ENCODE results near the gene KAZALD1. TPM values are rescaled to one million over a fixed set of nuclear protein-coding genes. Genes with fewer than 3 reads are reported as not detected.

KAZALD1 gene
- total RNA-seq, 1 donor from 2014 or later, result 8.1 TPM

DNA sequence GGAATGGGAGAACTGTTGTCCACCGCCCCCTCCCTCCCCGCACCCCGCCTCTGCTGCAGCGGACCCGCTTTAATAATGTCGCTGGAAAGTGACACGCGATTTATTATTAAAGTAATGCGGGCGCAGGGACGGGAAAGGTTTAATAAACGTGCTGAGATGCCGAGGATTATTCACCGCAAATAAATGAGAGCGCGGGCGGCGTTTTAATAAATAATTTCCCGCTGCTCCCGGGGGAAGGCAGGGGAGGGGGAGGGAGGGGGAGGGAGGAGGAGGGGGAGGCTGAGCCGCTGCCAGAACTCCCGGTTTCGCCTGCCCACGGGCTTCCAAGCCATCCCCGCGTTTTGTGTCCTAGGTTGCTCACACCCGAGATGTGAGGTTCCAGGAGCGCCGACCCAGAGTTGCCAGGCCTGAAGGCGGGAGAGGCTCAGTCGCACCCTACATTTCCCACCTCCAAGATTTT, 5.1 kb downstream of the KAZALD1 start:
- H3K36me3 Mint-ChIP-seq (ENCODE audit: low read depth, unreplicated experiment), result peaks cover 5% of the 10 kb centered on the region
- peak overlapping the region; percentile 70 for H3K9ac ChIP-seq (ENCODE audit: low read length)
- TF ChIP-seq, protein P1, sequence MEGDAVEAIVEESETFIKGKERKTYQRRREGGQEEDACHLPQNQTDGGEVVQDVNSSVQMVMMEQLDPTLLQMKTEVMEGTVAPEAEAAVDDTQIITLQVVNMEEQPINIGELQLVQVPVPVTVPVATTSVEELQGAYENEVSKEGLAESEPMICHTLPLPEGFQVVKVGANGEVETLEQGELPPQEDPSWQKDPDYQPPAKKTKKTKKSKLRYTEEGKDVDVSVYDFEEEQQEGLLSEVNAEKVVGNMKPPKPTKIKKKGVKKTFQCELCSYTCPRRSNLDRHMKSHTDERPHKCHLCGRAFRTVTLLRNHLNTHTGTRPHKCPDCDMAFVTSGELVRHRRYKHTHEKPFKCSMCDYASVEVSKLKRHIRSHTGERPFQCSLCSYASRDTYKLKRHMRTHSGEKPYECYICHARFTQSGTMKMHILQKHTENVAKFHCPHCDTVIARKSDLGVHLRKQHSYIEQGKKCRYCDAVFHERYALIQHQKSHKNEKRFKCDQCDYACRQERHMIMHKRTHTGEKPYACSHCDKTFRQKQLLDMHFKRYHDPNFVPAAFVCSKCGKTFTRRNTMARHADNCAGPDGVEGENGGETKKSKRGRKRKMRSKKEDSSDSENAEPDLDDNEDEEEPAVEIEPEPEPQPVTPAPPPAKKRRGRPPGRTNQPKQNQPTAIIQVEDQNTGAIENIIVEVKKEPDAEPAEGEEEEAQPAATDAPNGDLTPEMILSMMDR (IDR thresholded peaks at IDR 0.05; ENCODE audit: insufficient read depth, low read depth, low read length), result no peak
- TF ChIP-seq EZH2 (IDR thresholded peaks at IDR 0.05; ENCODE audit: insufficient read depth, low read length), result no peak
- peaks cover 10% of the 10 kb centered on the region for H3K4me1 Mint-ChIP-seq (ENCODE audit: low read depth, unreplicated experiment)
- H3K27ac ChIP-seq (ENCODE audit: low read depth, low read length), result no peak overlapping the region
- H3K79me2 ChIP-seq (ENCODE audit: insufficient read depth, low read length), result no peaks in the 10 kb centered on the region
- H3K27me3 ChIP-seq (ENCODE audit: insufficient read depth, low read length), result peaks cover 10% of the 10 kb centered on the region
- H3K4me1 ChIP-seq (ENCODE audit: insufficient read depth, low read length), result peaks cover 36% of the 10 kb centered on the region
- FAIRE-seq, result no peak
- H4K20me1 ChIP-seq (ENCODE audit: insufficient read depth, low read length), result no peaks in the 10 kb centered on the region
- peak overlapping the region; percentile 77 for H3K27ac Mint-ChIP-seq (ENCODE audit: unreplicated experiment)
- no peaks in the 10 kb centered on the region for H3K9me3 ChIP-seq (ENCODE audit: insufficient read depth, low read depth, low read length)
- H3K27me3 Mint-ChIP-seq (ENCODE audit: low read depth, unreplicated experiment), result peaks cover 37% of the 10 kb centered on the region
- H3K4me2 ChIP-seq (ENCODE audit: low read length), result peak overlapping the region; percentile 95
- no peaks in the 10 kb centered on the region for H3K36me3 ChIP-seq (ENCODE audit: insufficient read depth, low read length)
- peak overlapping the region; percentile 88 for H3K4me3 Mint-ChIP-seq (ENCODE audit: unreplicated experiment)
- DNase-seq (ENCODE audit: low read depth), result no peak
- H3K4me3 ChIP-seq (ENCODE audit: insufficient read depth, low read depth, low read length), result peak overlapping the region; percentile 60
- H2AFZ ChIP-seq (ENCODE audit: low read depth, low read length), result peak overlapping the region; percentile 82
- no peaks in the 10 kb centered on the region for H3K9me3 Mint-ChIP-seq (ENCODE audit: unreplicated experiment)

DNA sequence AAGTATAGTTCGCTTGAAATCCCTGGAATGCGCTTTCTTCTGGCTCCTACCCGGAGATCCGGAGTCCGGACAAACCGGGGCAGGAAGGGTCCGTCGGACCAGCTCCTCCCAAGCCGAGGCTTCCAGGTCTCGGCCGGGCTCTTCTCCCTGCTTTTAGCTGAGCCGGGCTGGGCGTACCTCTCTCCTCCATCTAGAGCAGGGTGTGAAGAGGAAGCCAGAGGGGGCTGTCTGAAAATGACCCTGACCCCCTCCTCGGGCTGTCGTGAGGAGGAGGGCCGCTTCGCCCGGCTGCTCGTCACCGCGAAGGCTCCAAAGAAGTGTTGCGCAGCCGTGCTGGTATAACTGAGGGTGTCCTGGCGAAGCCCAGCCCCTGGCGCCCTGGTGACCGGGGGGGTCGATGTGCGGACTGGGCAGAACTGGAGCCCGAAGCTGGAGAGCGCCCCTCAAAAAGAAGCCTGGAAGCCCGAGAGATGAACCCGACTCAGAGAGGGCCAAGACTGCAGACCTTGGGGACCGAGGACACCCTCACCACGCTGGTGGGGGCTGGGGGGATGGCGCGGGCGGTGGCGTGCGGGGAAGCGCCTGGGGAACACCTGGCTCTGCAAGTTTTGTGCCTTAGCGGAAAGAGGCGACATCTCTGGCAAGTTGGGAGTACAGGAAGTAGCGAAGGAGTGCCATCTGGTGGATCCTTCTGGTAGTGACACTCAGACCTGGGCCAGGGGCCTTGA, 5.7 kb downstream of the KAZALD1 start:
- Histone ChIP-seq H3K4me2 (ENCODE audit: low read length) (peak overlapping the region; percentile 95), H2AFZ (ENCODE audit: low read depth, low read length) (peak overlapping the region; percentile 82), H3K9me3 (ENCODE audit: insufficient read depth, low read depth, low read length) (no peaks in the 10 kb centered on the region), H3K9ac (ENCODE audit: low read length) (peak overlapping the region; percentile 70), H3K27me3 (ENCODE audit: insufficient read depth, low read length) (peaks cover 15% of the 10 kb centered on the region), H3K4me3 (ENCODE audit: insufficient read depth, low read depth, low read length) (peak overlapping the region; percentile 52), H3K79me2 (ENCODE audit: insufficient read depth, low read length) (no peaks in the 10 kb centered on the region), H3K4me1 (ENCODE audit: insufficient read depth, low read length) (peaks cover 30% of the 10 kb centered on the region), H3K36me3 (ENCODE audit: insufficient read depth, low read length) (no peaks in the 10 kb centered on the region), H4K20me1 (ENCODE audit: insufficient read depth, low read length) (no peaks in the 10 kb centered on the region), H3K27ac (ENCODE audit: low read depth, low read length) (no peak overlapping the region)
- H3K4me3 Mint-ChIP-seq (ENCODE audit: unreplicated experiment), result peak overlapping the region; percentile 88
- DNase-seq (ENCODE audit: low read depth) (peak; percentile 51), FAIRE-seq (no peak)
- H3K27ac Mint-ChIP-seq (ENCODE audit: unreplicated experiment), result peak overlapping the region; percentile 77
- TF ChIP-seq EZH2 (IDR thresholded peaks at IDR 0.05; ENCODE audit: insufficient read depth, low read length), result no peak
- TF ChIP-seq, protein P1 (IDR thresholded peaks at IDR 0.05; ENCODE audit: insufficient read depth, low read depth, low read length), result peak; percentile 90
- H3K9me3 Mint-ChIP-seq (ENCODE audit: unreplicated experiment), result no peaks in the 10 kb centered on the region
- H3K36me3 Mint-ChIP-seq (ENCODE audit: low read depth, unreplicated experiment), result peaks cover 5% of the 10 kb centered on the region
- H3K27me3 Mint-ChIP-seq (ENCODE audit: low read depth, unreplicated experiment), result peaks cover 43% of the 10 kb centered on the region
- peaks cover 7% of the 10 kb centered on the region for H3K4me1 Mint-ChIP-seq (ENCODE audit: low read depth, unreplicated experiment)

DNA sequence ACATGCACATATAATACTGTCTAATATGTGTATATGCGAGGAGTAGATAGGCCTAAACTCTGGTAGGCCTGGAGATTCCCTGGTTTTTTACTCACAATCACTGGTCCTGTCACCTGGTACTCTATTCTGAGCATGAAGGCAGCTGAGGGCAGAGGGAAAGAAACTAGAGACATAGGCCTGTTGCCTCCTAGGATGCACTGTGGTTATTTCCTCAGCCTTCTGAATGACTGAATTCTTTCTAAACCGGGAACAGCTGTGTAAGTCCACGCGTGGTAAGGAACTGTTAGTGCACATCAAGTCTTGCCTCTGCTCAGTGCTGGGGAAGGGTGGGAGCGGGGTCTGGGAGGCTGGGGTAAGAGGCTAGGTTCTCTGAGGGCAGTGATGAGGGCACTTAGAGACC, 7.7 kb downstream of the KAZALD1 start:
- H3K9ac ChIP-seq (ENCODE audit: low read length), result no peak overlapping the region
- FAIRE-seq (no peak), DNase-seq (ENCODE audit: low read depth) (no peak)
- H3K36me3 ChIP-seq (ENCODE audit: insufficient read depth, low read length), result no peaks in the 10 kb centered on the region
- no peaks in the 10 kb centered on the region for H4K20me1 ChIP-seq (ENCODE audit: insufficient read depth, low read length)
- H3K9me3 Mint-ChIP-seq (ENCODE audit: unreplicated experiment), result no peaks in the 10 kb centered on the region
- no peak overlapping the region for H3K27ac Mint-ChIP-seq (ENCODE audit: unreplicated experiment)
- no peak overlapping the region for H3K4me2 ChIP-seq (ENCODE audit: low read length)
- H3K27me3 ChIP-seq (ENCODE audit: insufficient read depth, low read length), result peaks cover 29% of the 10 kb centered on the region
- H3K36me3 Mint-ChIP-seq (ENCODE audit: low read depth, unreplicated experiment), result no peaks in the 10 kb centered on the region
- H3K4me3 Mint-ChIP-seq (ENCODE audit: unreplicated experiment), result no peak overlapping the region
- TF ChIP-seq EZH2 (IDR thresholded peaks at IDR 0.05; ENCODE audit: insufficient read depth, low read length), result no peak
- TF ChIP-seq, protein P1 (IDR thresholded peaks at IDR 0.05; ENCODE audit: insufficient read depth, low read depth, low read length), result no peak
- peaks cover 53% of the 10 kb centered on the region for H3K27me3 Mint-ChIP-seq (ENCODE audit: low read depth, unreplicated experiment)
- peaks cover 21% of the 10 kb centered on the region for H3K4me1 ChIP-seq (ENCODE audit: insufficient read depth, low read length)
- H3K4me1 Mint-ChIP-seq (ENCODE audit: low read depth, unreplicated experiment), result no peaks in the 10 kb centered on the region
- H3K4me3 ChIP-seq (ENCODE audit: insufficient read depth, low read depth, low read length), result no peak overlapping the region
- H3K27ac ChIP-seq (ENCODE audit: low read depth, low read length), result no peak overlapping the region
- H3K79me2 ChIP-seq (ENCODE audit: insufficient read depth, low read length), result no peaks in the 10 kb centered on the region
- no peaks in the 10 kb centered on the region for H3K9me3 ChIP-seq (ENCODE audit: insufficient read depth, low read depth, low read length)
- no peak overlapping the region for H2AFZ ChIP-seq (ENCODE audit: low read depth, low read length)

Data from astrocyte (in vitro differentiated cells and primary cell).